ENCODE data around the gene FOXG1.

- TF ChIP-seq CTCF (IDR thresholded peaks at IDR 0.05) = no peak
- TF ChIP-seq POLR2A (IDR thresholded peaks at IDR 0.05) = no peak
Measured at GRCh38 chr14:28757786-28758185, 8.8 kb upstream of the FOXG1 start.

All from body of pancreas (tissue), 4 donors.